ENCODE results near the gene ARL4C.

Gene ARL4C

DNA sequence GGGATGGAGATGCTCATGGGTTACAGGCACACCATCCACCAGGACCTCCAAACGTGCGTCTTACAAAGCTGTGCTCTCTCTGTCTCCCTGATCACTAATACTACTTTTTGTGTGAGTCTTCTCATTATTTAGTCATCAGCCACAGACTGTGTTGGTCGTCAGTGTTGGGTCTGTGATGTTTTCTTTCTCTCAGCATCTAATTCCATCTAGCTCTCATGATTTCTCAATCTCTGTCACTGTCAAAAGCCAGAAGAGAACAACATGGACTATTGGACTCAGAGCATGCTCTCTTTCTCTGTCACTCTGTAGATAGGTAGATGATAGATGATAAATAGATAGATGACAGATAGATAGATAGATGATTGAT lies 6.0 kb upstream of the ARL4C start:
- TF ChIP-seq, protein P1, sequence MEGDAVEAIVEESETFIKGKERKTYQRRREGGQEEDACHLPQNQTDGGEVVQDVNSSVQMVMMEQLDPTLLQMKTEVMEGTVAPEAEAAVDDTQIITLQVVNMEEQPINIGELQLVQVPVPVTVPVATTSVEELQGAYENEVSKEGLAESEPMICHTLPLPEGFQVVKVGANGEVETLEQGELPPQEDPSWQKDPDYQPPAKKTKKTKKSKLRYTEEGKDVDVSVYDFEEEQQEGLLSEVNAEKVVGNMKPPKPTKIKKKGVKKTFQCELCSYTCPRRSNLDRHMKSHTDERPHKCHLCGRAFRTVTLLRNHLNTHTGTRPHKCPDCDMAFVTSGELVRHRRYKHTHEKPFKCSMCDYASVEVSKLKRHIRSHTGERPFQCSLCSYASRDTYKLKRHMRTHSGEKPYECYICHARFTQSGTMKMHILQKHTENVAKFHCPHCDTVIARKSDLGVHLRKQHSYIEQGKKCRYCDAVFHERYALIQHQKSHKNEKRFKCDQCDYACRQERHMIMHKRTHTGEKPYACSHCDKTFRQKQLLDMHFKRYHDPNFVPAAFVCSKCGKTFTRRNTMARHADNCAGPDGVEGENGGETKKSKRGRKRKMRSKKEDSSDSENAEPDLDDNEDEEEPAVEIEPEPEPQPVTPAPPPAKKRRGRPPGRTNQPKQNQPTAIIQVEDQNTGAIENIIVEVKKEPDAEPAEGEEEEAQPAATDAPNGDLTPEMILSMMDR (conservative IDR thresholded peaks at IDR 0.05; ENCODE audit: low read depth): no peak
- POLR2A ChIA-PET (ENCODE audit: low non-redundant PET): no interaction called here
- H3K27ac ChIP-seq: peak overlapping the region; percentile 40; the same call in 1 of the 2 replicates
- DNase-seq (ENCODE audit: low spot score): no peak
- CTCF ChIA-PET: interaction anchor here (0.8 to 1.1 kb wide), 2 partner anchors 367 to 614 kb away, joined by 3 to 5 read pairs; no protein-coding TSS in a partner anchor

DNA sequence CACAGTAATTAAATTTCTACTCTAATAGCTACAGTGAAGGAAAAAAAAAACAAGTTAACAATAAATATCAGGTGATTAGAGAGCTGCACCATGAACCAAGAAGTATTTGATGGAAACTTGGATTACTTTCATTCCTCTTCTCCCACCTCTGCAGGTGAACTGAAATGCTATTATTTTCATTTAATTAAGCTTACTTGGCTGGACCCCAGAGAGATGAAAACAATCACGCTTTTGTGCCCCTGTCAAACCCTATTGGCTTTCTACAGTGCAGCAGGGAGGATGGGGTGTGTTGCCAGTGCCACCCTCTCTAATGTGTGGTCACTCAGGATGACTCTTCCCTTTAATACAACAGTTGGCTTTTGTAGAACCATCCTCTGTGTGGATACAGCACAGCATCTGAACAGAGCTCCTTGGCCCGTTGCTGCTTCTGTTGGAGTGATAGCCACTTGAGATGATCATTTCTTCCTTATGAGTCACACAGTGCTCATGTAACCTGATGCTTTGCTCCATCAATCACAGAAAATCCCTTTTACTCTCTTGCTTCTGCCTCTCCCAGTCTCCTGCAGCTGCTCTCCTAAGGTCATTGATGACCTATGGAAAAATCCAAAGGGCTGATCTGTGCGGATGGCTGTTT lies 5.5 kb upstream of the ARL4C start:
- DNase-seq (ENCODE audit: low spot score): peak; percentile 63
- peak overlapping the region; percentile 40; the same call in 1 of the 2 replicates for H3K27ac ChIP-seq
- TF ChIP-seq, protein P1 (conservative IDR thresholded peaks at IDR 0.05; ENCODE audit: low read depth): no peak
- ChIA-PET POLR2A (ENCODE audit: low non-redundant PET) (no interaction called here), CTCF (interaction anchor here (0.6 to 1.1 kb wide), 3 partner anchors 332 to 615 kb away, joined by 3 to 5 read pairs (median 5); no protein-coding TSS in a partner anchor)

DNA sequence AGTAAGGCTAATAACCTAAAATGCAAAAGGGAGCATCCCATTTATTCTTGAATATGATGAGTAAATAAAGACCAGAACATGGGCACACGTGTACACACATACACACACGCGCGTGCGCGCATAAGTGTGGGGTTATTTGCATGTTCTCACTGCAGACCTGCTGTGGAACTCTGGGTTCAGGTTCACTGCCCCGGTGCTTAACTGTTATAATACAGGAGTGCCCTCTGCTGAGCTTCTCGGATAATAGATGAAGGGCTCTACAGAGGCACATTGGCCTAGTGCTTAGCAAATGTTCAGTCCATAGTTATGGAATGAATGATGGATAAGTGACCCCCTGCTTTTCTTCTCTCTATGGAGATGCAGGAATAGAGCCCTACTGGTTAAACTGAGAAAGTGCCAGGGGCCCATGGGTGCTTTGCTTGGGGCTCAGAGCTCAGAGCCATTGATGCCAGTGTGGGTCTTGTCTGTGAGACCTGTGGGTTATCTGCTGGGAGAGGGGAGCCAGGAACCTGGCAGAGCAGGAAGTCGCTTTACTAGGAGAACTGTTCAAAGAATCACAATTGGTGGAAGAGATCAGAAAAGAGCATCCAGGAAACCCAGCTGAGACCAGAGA lies 3.6 kb upstream of the ARL4C start:
- POLR2A ChIA-PET (ENCODE audit: low non-redundant PET): no interaction called here

DNA sequence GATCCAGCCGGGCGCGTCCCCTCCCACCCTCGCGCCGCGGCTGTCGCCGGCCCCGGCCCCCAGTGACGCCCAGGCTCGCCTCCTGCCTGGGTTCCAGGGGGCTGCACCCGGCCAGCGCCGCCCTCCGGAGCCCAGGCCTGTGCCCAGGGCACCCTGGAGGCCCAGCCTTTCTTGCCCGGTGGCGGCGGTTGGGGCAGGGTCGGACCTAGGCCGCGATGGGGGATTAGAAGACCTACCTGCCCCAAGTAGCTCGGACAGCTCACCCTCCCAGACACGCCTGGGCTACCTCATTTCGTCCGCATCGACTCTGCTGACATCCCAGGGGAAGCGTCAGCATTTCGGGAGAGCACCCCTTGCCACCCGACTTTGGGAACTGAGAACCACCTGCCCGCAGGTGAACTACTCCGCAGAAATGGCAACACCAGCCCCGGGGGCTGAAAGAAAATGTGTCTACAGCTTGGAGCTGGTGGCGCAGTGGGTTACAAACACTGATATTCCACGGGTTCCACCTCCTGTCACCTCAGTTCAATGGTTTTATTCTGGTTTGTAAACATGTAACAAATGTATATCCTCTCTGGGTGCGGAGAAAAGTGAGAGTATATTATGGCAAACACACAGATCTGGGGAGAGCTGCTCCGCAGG lies 834 bp upstream of the ARL4C start:
- peak overlapping the region; percentile 92 for H3K27ac ChIP-seq
- ChIA-PET POLR2A (ENCODE audit: low non-redundant PET) (interaction anchor here (0.9 kb wide), 1 partner anchor 52 kb away, joined by 3 read pairs; no protein-coding TSS in a partner anchor), CTCF (interaction anchor here (0.6 to 1.0 kb wide), 4 partner anchors 524 to 1049 kb away, joined by 3 to 4 read pairs (median 3); no protein-coding TSS in a partner anchor)
- TF ChIP-seq, protein P1 (conservative IDR thresholded peaks at IDR 0.05; ENCODE audit: low read depth): no peak
- no peak for DNase-seq (ENCODE audit: low spot score)

More for the DNA sequence above, 3.6 kb upstream of the ARL4C start:
- peak; percentile 39 for DNase-seq (ENCODE audit: low spot score)
- TF ChIP-seq, protein P1 (conservative IDR thresholded peaks at IDR 0.05; ENCODE audit: low read depth): peak; percentile 69
- H3K27ac ChIP-seq: peak overlapping the region; percentile 11; the same call in 1 of the 2 replicates
- CTCF ChIA-PET: interaction anchor here (0.6 to 1.4 kb wide), 9 partner anchors 52 to 364 kb away, joined by 3 to 17 read pairs (median 3); no protein-coding TSS in a partner anchor

DNA sequence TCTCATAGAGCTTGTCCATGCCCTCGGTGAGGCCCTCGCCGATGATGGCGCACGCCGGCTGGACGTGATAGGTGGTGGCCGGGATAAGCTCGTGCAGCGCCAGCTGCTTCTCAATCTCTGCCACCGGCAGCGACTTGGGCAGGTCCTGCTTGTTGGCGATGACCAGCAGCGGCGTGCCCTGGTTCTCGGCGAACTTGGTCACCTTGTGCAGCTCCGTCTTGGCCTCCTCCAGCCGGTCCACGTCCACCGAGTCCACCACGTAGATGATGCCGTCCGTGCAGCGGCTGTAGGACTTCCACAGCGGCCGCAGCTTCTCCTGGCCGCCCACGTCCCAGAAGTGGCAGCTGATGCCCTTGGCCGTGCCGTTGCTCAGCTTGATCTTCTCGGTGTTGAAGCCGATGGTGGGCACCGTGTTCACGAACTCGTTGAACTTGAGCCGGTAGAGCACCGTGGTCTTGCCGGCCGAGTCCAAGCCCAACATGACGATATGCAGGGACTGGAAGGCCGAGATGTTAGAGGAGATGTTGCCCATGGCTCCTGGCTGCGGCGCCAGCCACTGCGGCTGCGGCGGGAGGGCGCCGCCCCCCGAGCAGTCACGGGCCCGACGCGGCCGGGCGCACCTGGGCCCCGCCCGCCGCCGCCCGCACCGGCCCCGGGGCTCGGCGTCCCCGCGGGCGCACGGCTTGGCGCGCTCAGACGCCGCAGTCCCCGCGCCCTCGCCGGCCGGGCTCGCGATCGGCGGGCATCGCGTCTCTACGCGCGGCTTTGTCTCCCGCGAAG lies 636 bp downstream of the ARL4C start:
- DNase-seq (ENCODE audit: low spot score): peak; percentile 49
- POLR2A ChIA-PET (ENCODE audit: low non-redundant PET): interaction anchor here (0.6 to 1.8 kb wide), 3 partner anchors 50 to 359 kb away, joined by 3 to 7 read pairs (median 7); no protein-coding TSS in a partner anchor
- TF ChIP-seq, protein P1 (conservative IDR thresholded peaks at IDR 0.05; ENCODE audit: low read depth): 0 out of 2 replicates have a peak, but pooled peaks have one; percentile 11
- peak overlapping the region; percentile 92 for H3K27ac ChIP-seq
- CTCF ChIA-PET: interaction anchor here (0.6 to 1.4 kb wide), 8 partner anchors 70 to 361 kb away, joined by 3 to 6 read pairs (median 4); no protein-coding TSS in a partner anchor

Measured in RWPE1 (cell line).